Stimulated activated CD4-positive, alpha-beta T cell treated with anti-CD3 and anti-CD28 coated beads, Interleukin-4, amount 100 ng/mL, for 1 hour (primary cell): ENCODE measurements around the gene SMYD3.

ENCODE experiments used
- DNase-seq: peaks from one replicate; pipeline ENCODE4 v3.0.0-alpha.2; 2020

The SMYD3 gene

DNA sequence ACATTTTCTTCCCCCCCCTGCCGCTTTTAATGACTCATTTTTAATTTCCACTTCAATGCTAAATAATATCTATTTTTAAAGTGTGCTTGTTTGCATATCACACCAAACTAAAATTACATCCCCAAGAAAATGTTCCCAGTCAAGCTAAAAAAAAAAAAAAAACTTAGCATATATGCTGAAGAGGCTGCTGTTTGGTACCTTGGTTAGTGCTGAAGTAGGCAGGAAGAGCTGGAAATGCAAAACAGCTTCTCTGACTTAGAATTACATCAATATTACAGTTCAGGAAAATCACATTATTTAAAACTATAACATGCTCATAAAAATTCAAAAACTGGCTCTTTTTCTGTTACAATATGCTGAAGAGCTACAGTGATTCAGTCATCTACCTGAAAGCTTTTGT is 372.3 kb downstream of the SMYD3 start:
- no peak for DNase-seq

DNA sequence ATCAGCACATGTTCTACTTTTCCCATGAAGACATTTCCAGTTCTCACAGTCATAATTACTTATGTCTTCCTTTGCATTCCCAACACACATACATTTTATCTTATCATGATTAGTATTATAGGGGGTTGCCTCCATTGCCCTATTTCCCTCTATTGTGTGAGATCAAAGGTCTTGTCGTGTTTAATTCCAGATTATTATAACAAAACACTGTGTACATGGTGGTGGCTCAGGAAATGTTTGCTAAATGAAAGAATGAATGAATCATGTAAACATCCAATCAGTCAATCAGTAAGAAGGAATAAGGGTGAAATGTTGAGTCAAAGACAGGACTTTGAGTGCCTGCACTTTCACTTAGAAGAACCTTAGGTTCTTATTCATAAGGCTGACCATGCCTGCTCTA is 376.0 kb downstream of the SMYD3 start:
- DNase-seq: no peak

DNA sequence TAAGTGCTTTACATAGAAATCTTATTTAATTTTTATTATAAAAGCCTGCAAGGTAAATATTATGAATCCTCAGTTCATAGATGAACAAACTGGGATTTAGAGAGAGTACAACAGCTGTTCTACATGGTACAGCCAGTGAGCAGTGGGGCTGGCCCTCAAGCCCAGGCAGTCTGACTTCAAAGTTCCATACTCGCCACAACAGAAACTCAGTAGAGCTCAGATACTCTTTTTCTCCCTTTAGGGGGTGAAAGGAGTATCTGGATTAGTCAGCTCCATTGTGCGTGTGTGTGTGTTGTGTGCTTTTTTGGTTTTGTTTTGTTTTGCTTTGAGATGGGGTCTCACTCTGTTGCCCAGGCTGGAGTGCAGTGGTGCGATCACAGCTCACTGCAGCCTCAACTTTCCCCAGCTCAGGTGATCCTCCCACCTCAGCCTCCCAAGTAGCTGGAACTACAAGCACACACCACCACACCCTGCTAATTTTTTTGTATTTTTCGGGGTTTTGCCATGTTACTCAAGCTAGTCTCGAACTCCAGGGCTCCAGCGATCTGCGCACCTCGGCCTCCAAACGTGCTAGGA is 378.5 kb downstream of the SMYD3 start:
- no peak for DNase-seq

DNA sequence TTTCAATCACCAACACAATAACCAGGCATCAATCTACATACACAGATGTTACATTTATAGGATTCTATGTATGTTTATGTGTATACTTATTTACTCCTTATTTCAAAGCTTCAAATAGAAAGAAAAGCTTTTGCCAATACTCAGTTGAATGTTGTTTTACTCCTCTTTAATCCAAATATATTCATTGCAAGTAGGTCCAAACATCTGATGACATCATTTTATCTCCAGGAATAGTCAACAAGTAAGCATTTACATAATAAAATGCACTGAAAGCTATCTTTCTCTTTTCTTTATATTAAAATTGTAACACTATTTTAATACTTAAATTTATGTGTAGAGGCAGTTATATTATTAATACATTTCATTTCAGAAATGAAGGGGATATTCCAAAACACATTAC is 380.5 kb downstream of the SMYD3 start:
- no peak for DNase-seq

DNA sequence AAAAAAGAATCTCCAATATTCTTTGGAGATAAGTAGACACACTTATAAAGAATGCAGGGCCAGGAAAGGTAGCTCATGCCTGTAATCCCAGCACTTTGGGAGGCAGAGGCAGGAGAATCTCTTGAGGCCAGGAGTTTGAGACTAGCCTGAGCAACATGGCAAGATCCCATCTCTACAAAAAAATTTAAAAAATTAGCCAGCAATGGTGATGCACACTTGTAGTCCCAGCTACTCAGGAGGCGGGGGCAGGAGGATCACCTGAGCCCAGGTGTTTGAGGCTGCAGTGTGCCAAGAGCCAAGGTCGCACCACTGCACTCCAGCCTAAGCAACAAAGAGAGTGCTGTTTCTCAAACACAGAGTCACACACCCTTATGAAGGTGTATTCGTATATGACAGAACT is 385.0 kb downstream of the SMYD3 start:
- no peak for DNase-seq

DNA sequence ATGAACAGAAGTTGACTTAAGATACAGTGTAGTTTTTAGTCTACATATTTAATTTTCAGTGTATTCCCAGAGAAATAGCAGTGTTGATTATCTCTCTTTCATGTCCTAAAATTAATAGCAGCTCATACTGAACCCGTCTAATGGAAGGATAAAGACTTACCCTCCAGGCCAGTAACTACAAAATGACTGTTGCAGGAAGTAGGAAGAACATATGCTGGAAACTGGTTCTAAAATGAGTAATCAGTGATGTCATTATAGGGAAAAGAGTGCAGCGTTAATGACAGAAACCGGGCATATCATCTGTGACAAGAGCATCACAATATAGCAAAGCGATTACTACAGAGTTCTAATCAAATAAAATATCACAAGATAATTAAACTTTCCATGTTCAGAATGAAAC is 385.5 kb downstream of the SMYD3 start:
- DNase-seq: no peak

GRCh38 chr1:246117066-246117791 is 389.9 kb downstream of the SMYD3 start:
- peak; percentile 5 for DNase-seq

DNA sequence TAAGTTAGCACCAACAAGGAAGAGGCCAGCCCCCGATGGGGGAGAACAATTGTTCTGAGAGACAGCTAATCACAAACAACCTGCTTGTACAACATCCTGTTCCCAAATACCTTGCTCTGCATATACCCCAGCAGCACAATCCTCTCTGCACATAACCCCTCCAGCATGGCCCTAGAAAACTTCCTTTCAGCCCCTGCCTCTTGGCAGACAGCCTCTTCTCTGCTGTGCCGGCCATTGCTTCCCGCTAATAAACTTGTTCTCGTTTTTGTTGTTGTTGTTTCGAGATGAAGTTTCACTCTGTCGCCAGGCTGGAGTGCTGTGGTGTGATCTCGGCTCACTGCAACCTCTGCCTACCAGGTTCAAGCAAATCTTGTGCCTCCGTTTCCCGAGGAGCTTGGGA is 392.7 kb downstream of the SMYD3 start:
- DNase-seq: no peak

- DNase-seq: no peak
Measured at GRCh38 chr1:246113555-246114095, 393.5 kb downstream of the SMYD3 start.

DNA sequence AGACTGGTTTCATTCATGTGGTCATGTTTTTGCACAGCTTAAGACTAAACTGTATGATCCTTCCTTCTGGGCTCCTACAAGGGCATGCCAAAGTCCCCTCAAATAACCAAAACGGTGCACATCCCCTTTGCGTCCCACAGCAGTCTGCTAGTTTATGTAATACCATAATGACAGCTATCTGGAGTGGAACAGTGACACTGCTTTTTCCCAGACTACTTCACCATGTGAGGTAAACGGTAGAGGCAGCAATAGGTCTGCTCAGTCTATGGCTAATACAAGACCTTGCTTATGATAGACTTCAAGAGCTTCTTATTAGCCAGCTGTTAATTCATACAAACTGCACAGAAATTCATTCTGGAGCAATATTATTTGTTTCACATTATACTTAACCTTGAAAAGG is 395.5 kb downstream of the SMYD3 start:
- no peak for DNase-seq

DNA sequence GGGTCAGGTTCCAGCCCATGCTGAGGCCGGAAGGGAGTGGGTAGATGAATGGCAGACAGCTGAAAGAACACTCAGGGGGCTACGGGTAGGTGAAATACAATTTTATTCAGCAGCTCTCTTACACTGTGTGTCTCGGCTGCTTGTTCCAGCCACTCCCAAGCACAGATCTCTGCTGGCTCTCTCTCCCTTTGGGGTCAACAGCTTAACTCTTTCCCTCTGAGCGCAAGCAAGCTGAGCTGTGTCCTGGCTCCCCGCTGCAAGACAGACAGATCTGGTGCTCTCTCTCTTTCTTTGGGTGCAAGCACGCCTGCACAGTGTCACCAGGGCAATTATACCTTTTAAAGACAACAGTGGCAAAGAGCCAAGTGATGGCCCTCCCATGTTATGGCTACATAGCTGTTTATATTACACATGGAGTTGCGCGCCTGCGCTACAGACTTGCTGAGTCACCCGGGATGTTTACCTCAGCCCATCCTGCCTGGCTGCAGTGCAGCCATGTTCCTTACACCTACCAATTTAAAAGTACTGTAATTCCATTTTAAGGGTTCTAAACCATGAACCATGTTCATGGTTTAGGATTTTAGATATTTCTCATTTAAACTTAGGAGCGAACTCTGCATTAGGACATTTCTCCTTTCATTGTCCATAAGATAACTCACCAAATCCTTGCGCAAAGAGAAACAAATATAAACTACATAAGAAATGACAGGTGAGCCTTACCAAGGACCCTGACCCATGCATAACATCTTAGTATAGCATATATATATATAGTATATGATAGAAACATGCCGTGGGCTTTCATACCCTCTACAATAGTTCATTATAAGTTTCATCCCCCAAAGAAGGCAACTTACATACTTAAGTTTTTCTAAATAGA is 396.5 kb downstream of the SMYD3 start:
- DNase-seq: no peak

- DNase-seq: no peak
Measured at GRCh38 chr1:246108278-246108925, 398.7 kb downstream of the SMYD3 start.

- no peak for DNase-seq
Measured at GRCh38 chr1:246107516-246108277, 399.4 kb downstream of the SMYD3 start.

DNA sequence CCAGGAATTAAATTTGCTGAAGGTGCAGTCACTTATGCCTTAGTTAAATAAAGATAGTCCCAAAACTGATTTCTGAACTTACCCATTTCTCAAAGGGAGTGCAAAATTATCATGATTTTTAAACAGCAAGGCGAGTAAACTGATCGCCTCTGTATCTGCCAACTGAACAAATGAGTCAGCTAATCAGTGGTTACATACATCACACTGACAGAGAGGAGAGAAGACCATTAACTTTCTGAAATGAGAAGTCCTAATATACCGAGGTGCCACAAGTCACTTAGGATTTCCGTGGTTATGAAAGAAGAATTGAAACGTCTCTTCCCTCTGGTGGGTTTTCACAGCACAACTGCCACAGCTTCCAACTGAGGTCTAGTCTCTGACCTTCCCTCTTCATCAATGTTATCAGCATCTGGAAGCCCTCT is 400.7 kb downstream of the SMYD3 start:
- no peak for DNase-seq

DNA sequence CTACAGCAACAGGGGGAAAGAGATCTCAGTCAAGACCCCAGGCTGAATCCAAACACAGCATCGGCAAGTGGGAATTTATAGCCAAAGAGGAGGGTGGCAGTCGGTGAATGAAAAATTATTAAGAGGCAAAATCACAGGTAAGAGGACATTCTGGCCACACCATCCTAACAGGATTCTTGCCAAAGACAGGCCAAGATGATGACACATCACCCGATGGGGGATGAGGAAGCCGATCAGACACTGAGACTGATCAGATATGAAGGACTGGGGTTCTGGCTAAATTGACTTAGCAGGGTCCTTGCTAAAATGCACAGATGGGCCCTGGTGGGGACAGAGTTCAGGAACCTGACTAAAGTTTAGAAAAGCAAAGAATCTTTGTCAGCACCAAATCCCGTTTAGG is 402.2 kb downstream of the SMYD3 start:
- no peak for DNase-seq

DNA sequence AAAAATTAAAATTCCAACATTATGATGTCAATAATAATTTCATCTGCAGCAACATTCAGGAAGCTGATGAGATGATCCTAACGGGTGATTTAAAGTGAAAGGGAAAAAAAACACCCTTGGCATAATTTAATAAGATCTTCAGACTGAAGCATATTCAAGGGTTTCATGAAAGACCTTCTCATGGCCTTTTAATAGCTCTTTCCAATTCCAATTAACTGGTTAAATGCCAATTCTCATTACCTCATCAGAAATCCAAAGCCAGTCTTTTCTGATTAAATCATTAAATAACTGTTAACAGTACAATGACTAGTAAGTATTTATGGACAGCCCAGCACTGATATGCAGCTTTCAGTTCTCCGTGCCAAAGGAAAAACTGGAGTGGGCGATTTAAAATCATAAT is 407.5 kb downstream of the SMYD3 start:
- DNase-seq: no peak

DNA sequence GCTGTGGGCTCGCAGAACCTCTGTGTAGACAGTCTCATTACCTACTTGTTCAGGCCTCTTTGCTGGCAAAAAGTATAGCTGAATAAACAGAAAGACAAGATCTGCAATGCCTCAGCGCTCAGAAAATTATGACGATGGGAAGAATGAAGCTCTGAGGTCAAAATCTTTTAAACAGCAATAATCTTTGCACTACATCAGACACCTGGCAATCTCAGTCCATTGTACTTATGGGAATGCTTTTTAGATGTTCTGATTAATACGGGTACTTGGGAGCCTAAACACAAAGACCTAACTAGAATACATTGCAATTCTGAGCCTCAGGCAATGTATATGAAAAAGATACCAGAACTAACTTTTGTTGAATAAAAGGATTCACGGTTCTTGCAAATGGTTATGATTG is 410.7 kb downstream of the SMYD3 start:
- no peak for DNase-seq

DNA sequence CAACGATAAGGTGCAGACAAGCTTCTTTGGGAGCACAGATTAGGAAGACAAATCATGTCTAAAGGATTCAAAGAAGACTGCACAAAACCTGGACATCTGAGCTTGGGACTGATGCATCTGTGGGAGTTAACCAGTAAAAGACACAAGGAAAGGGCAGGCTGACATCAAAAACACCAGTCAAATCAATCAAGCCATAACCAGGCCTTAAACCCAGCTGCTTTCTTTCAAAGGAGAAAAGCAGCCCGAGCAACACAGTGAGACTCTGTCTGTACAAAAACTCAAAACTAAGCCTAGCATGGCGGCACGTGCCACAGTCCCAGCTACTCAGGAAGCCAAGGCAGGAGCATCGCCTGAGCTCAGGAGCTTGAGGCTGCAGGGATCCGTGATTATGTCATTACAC is 411.6 kb downstream of the SMYD3 start:
- DNase-seq: no peak

GRCh38 chr1:246093230-246093629 is 413.8 kb downstream of the SMYD3 start:
- DNase-seq: no peak

DNA sequence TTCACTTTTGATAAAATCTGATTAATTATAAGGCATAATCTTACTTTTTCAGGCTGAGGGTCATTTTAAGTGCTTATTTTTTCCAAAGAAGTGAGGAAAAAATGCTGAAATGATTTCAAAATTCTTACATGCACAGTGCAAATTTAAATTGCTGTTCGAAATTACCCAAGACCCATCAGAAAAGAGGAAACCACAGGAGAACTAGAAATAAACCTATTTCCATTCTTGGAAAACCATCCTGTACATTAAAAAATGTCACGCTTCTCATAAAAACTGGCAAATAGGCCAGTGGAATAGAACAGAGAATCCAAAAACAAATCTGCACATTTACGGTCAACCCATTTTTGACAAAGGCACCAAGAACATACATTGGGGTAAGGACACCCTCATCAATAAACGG is 414.9 kb downstream of the SMYD3 start:
- no peak for DNase-seq

- no peak for DNase-seq
Measured at GRCh38 chr1:246091477-246091876, 415.6 kb downstream of the SMYD3 start.

- DNase-seq: no peak
Measured at GRCh38 chr1:246086191-246086590, 420.9 kb downstream of the SMYD3 start.
